ENCODE data around the gene JMY.

GRCh38 chr5:79273341-79273740 lies 37.4 kb downstream of the JMY start:
- TF ChIP-seq CTCF (IDR thresholded peaks at IDR 0.05): no peak
- no peak for TF ChIP-seq POLR2A (IDR thresholded peaks at IDR 0.05)

All from esophagus squamous epithelium (tissue), 4 donors.